Erythroblast (primary cell): ENCODE data around the gene NCOA7.
A peak's percentile ranks its signal among the peaks of the same experiment; 100 is the strongest.

ENCODE experiments used
- GATA1 ChIP-seq: IDR thresholded peaks from 2 replicates; pipeline ENCODE4 v1.6.1; 2011; ENCODE audit warnings: low read depth, mild to moderate bottlenecking, control low read depth, low read length, moderate library complexity
- POLR2A ChIP-seq: IDR thresholded peaks from 2 replicates; pipeline ENCODE4 v1.6.1; 2011; ENCODE audit warnings: mild to moderate bottlenecking, low read length

GRCh38 chr6:125918681-125919566 lies 128.2 kb downstream of the NCOA7 start:
- TF ChIP-seq POLR2A (peak; percentile 27), GATA1 (no peak)
